BJ (cell line): ENCODE results near the gene TXK. TPM values are rescaled to one million over a fixed set of nuclear protein-coding genes. Genes with fewer than 3 reads are reported as not detected.

Source experiments
- CTCF ChIA-PET: fragments of 350-600 bp; formaldehyde crosslinking; extraction: SDS; loops from one replicate; lab custom pipeline; 2021; ENCODE audit warnings: antibody characterized with exemption, inconsistent platforms; lab: Yijun Ruan, JAX
- POLR2A ChIA-PET: fragments of 300-600 bp; sonication (Branson Sonifier 250); formaldehyde crosslinking; extraction: SDS; loops from one replicate; lab custom pipeline; 2021; ENCODE audit warnings: antibody characterized with exemption; lab: Charles Lee
- DNase-seq: peaks from one replicate; pipeline ENCODE4 v3.0.0-alpha.2; 2011; ENCODE audit warnings: low read depth
- H3K27me3 ChIP-seq: 2 replicates; pipeline ENCODE4 v1.6.0; 2011; ENCODE audit warnings: low read length; ENCODE audit not compliant: control insufficient read depth, insufficient read depth
- H3K36me3 ChIP-seq: 2 replicates; pipeline ENCODE4 v1.5.1; 2011; ENCODE audit warnings: low read length; ENCODE audit not compliant: control insufficient read depth, insufficient read depth
- H3K4me3 ChIP-seq: 2 replicates; pipeline ENCODE4 v1.5.1; 2011; ENCODE audit warnings: low read depth, mild to moderate bottlenecking, control low read depth, low read length
- CTCF ChIP-seq: IDR thresholded peaks from 2 replicates; pipeline ENCODE4 v1.5.1; 2011; ENCODE audit warnings: low read depth, mild to moderate bottlenecking, control low read depth, inconsistent platforms, low read length, moderate library complexity; ENCODE audit not compliant: insufficient read depth
- polyA plus RNA-seq: library from polyadenylated mRNA; depleted of rRNA; stranded (reverse); fragments of >200 nt; gene quantifications from 2 replicates; pipeline ENCODE4 v1.2.3, GENCODE V29; 2011

TXK gene
- polyA plus RNA-seq, 1 experiment: 0.10 TPM

- DNase-seq: no peak
- TF ChIP-seq CTCF: no peak
These were observed 9.2 kb downstream of the TXK start for GRCh38 chr4:48124870-48125269.

DNA sequence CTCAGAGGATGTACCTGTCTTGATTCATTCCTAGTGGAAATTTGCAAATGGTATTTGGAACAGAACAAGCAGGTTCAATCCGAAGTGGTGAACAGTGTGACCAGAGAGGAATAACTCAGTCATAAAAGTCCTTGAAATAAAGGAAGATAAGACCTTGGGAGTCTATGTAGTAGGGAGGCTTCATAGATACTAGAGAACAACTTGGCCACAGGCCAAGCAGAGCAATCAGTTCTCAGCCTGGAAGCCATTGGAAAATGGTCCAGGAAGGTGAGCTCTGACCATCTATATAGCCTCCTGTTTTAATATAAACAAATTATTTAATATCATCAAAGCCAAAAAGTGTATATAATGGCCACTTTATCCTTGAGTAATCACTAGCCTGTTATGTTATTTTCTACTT lies 11.3 kb downstream of the TXK start:
- H3K36me3 ChIP-seq: no peaks in the 10 kb centered on the region
- DNase-seq: no peak
- no peak for TF ChIP-seq CTCF
- H3K27me3 ChIP-seq: no peaks in the 10 kb centered on the region
- POLR2A ChIA-PET: no interaction called here
- CTCF ChIA-PET: interaction anchor here (0.5 kb wide), 1 partner anchor 24 kb away, joined by 3 read pairs; no protein-coding TSS in a partner anchor
- no peak overlapping the region for H3K4me3 ChIP-seq

More at GRCh38 chr4:48124870-48125269, 9.2 kb downstream of the TXK start:
- CTCF ChIA-PET: interaction anchor here (1.0 to 2.1 kb wide), 4 partner anchors 15 to 87 kb away, joined by 3 to 8 read pairs (median 5); no protein-coding TSS in a partner anchor
- no peak overlapping the region for H3K4me3 ChIP-seq
- H3K36me3 ChIP-seq: no peaks in the 10 kb centered on the region
- H3K27me3 ChIP-seq: no peaks in the 10 kb centered on the region
- POLR2A ChIA-PET: no interaction called here

- TF ChIP-seq CTCF: no peak
- ChIA-PET POLR2A (no interaction called here), CTCF (no interaction called here)
- no peaks in the 10 kb centered on the region for H3K36me3 ChIP-seq
- DNase-seq: no peak
- H3K4me3 ChIP-seq: no peak overlapping the region
- H3K27me3 ChIP-seq: no peaks in the 10 kb centered on the region
These were observed 12.9 kb downstream of the TXK start for GRCh38 chr4:48121180-48121579.

DNA sequence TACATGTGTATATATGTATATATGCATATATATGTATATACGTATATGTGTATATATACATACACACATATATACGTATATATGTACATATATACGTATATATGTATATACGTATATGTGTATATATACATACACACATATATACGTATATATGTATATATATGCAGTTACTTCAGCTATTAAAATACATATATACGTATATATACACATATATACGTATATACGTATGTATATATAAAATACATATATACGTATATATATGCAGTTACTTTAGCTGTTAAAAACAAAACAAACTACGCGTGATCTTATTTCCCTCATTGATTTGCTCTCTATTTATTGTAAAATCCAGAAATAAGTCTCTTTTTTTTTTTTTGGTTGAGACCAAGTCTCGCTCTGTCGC lies 13.9 kb downstream of the TXK start:
- H3K4me3 ChIP-seq: no peak overlapping the region
- no peaks in the 10 kb centered on the region for H3K36me3 ChIP-seq
- CTCF ChIA-PET: no interaction called here
- H3K27me3 ChIP-seq: no peaks in the 10 kb centered on the region
- DNase-seq: no peak
- POLR2A ChIA-PET: no interaction called here
- TF ChIP-seq CTCF: no peak

GRCh38 chr4:48119646-48120045 lies 14.4 kb downstream of the TXK start:
- no peak for TF ChIP-seq CTCF
- no peaks in the 10 kb centered on the region for H3K36me3 ChIP-seq
- POLR2A ChIA-PET: no interaction called here
- CTCF ChIA-PET: no interaction called here
- no peak for DNase-seq
- H3K27me3 ChIP-seq: no peaks in the 10 kb centered on the region
- H3K4me3 ChIP-seq: no peak overlapping the region
